ENCODE data around the gene ARHGAP26.

The ARHGAP26 gene

DNA sequence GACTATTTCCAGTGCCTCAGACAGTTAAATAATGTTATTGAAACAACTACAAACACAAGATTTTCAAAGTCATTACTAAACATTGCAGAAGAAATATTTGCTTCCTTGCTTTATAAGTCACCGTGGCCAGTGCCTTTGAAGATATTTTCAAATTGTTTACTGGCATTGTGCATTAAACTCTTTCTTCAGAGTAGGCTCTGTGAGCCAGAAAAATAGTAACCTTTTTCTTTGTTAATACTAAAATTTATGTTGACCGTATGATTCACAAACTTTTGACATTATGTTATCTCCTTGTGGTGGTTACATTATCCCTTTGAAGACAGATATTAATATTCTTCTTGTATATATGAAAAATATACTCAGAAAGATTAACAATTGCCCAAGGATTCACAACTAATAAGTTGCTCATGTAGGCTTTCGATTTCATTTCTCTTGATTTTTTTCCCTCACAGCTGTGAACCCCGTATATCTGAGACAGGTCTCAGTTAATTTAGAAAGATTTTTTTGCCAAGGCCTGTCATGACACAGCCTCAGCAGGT is 493.2 kb downstream of the ARHGAP26 start:
- TF ChIP-seq POLR2AphosphoS5 (IDR thresholded peaks at IDR 0.05; ENCODE audit: low read depth, low read length) (no peak), FOXP2 (optimal IDR thresholded peaks at IDR 0.05; ENCODE audit: borderline replicate concordance, extremely low read depth, extremely low read length, insufficient read depth) (no peak), SIN3A (IDR thresholded peaks at IDR 0.05; ENCODE audit: borderline replicate concordance, insufficient read depth, low read length) (no peak), TAF1 (IDR thresholded peaks at IDR 0.05; ENCODE audit: borderline replicate concordance, insufficient read depth, low read length) (no peak)
- TF ChIP-seq, protein P1, sequence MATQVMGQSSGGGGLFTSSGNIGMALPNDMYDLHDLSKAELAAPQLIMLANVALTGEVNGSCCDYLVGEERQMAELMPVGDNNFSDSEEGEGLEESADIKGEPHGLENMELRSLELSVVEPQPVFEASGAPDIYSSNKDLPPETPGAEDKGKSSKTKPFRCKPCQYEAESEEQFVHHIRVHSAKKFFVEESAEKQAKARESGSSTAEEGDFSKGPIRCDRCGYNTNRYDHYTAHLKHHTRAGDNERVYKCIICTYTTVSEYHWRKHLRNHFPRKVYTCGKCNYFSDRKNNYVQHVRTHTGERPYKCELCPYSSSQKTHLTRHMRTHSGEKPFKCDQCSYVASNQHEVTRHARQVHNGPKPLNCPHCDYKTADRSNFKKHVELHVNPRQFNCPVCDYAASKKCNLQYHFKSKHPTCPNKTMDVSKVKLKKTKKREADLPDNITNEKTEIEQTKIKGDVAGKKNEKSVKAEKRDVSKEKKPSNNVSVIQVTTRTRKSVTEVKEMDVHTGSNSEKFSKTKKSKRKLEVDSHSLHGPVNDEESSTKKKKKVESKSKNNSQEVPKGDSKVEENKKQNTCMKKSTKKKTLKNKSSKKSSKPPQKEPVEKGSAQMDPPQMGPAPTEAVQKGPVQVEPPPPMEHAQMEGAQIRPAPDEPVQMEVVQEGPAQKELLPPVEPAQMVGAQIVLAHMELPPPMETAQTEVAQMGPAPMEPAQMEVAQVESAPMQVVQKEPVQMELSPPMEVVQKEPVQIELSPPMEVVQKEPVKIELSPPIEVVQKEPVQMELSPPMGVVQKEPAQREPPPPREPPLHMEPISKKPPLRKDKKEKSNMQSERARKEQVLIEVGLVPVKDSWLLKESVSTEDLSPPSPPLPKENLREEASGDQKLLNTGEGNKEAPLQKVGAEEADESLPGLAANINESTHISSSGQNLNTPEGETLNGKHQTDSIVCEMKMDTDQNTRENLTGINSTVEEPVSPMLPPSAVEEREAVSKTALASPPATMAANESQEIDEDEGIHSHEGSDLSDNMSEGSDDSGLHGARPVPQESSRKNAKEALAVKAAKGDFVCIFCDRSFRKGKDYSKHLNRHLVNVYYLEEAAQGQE (IDR thresholded peaks at IDR 0.05; ENCODE audit: insufficient read depth in 1 of 2, low read depth in 2 of 2, low read length in 2 of 2), result no peak

DNA sequence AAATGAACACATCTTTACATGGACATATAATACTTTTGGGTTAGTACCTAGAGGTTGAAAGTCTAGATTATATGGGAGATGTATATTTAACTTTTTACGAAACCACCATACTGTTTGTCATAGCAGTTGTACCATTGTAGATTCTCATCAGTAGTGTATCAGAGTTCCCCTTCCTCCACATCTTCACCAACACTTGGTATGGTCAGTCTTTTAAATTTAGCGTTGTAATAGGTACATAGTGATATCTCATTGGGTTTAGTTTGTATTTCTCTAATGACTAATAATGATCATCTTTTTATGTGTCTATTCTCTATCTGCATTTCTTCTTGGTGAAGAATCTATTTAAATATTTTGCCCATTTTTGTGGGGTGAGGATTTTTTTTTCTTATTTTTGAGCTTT is 495.8 kb downstream of the ARHGAP26 start:
- TF ChIP-seq FOXP2 (optimal IDR thresholded peaks at IDR 0.05; ENCODE audit: borderline replicate concordance, extremely low read depth, extremely low read length, insufficient read depth) (no peak), POLR2AphosphoS5 (IDR thresholded peaks at IDR 0.05; ENCODE audit: low read depth, low read length) (no peak), SIN3A (IDR thresholded peaks at IDR 0.05; ENCODE audit: borderline replicate concordance, insufficient read depth, low read length) (no peak), TAF1 (IDR thresholded peaks at IDR 0.05; ENCODE audit: borderline replicate concordance, insufficient read depth, low read length) (no peak)
- TF ChIP-seq, protein P1 (IDR thresholded peaks at IDR 0.05; ENCODE audit: insufficient read depth in 1 of 2, low read depth in 2 of 2, low read length in 2 of 2), result no peak

DNA sequence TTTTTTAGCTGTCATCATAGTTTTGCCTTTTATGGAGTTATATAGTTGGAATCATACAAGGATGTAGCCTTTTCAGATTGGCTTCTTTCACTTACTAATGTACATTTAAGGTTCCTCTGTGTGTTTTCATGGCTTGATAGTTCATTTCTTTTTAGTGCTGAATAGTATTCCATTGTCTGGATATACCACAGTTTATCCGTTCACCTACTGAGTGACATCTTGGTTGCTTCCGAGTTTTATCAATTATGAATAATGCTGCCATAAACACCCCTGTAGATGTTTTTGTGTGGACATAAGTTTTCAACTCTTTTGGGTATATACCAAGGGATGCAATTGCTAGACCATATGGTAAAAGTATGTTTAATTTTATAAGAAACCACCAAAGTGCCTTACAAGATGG is 497.0 kb downstream of the ARHGAP26 start:
- TF ChIP-seq POLR2AphosphoS5 (IDR thresholded peaks at IDR 0.05; ENCODE audit: low read depth, low read length), result no peak
- no peak for TF ChIP-seq SIN3A (IDR thresholded peaks at IDR 0.05; ENCODE audit: borderline replicate concordance, insufficient read depth, low read length)
- no peak for TF ChIP-seq TAF1 (IDR thresholded peaks at IDR 0.05; ENCODE audit: borderline replicate concordance, insufficient read depth, low read length)
- no peak for TF ChIP-seq FOXP2 (optimal IDR thresholded peaks at IDR 0.05; ENCODE audit: borderline replicate concordance, extremely low read depth, extremely low read length, insufficient read depth)
- TF ChIP-seq, protein P1 (IDR thresholded peaks at IDR 0.05; ENCODE audit: insufficient read depth in 1 of 2, low read depth in 2 of 2, low read length in 2 of 2), result no peak

DNA sequence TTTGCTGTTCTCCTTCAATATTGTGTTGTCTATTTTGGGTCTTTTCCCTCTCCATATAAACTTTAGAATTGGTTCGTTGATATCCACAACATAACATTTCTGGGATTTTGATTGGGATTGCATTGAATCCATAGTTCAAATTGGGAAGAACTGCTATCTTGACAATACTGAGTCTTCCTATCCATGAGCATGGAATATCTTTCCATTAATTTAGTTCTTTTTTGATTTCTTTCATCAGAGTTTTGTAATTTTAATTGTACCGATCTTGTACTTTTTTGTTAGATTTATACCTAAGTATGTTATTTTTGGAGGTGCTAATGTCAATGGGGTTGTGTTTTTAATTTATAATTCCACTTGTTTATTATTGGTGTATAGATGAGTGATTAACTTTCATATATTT is 498.2 kb downstream of the ARHGAP26 start:
- no peak for TF ChIP-seq POLR2AphosphoS5 (IDR thresholded peaks at IDR 0.05; ENCODE audit: low read depth, low read length)
- TF ChIP-seq TAF1 (IDR thresholded peaks at IDR 0.05; ENCODE audit: borderline replicate concordance, insufficient read depth, low read length), result no peak
- TF ChIP-seq SIN3A (IDR thresholded peaks at IDR 0.05; ENCODE audit: borderline replicate concordance, insufficient read depth, low read length), result no peak

DNA sequence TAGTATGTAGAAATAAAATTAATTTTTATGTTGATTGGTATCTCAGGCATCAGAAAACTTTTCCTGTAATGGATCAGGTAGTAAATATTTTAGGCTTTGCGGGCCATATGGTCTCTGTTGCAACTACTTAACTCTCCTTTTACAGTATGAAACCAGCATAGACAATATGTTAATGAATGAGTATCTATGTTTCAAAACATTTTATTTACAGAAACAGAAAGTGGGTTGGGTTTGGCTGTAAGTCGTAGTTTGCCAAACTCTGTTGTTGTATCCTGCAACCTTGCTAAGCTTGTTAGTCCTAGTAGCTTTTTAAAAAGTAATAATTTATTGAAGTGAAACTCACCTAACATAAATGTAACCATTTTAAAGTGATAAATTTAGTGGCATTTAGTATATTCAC is 501.3 kb downstream of the ARHGAP26 start:
- TF ChIP-seq FOXP2 (optimal IDR thresholded peaks at IDR 0.05; ENCODE audit: borderline replicate concordance, extremely low read depth, extremely low read length, insufficient read depth) (no peak), SIN3A (IDR thresholded peaks at IDR 0.05; ENCODE audit: borderline replicate concordance, insufficient read depth, low read length) (no peak), TAF1 (IDR thresholded peaks at IDR 0.05; ENCODE audit: borderline replicate concordance, insufficient read depth, low read length) (no peak), POLR2AphosphoS5 (IDR thresholded peaks at IDR 0.05; ENCODE audit: low read depth, low read length) (no peak)
- TF ChIP-seq, protein P1 (IDR thresholded peaks at IDR 0.05; ENCODE audit: insufficient read depth in 1 of 2, low read depth in 2 of 2, low read length in 2 of 2), result no peak

All from PFSK-1 (cell line).